Measurements from ENCODE around the gene CDH4.

GRCh38 chr20:61353261-61354000 is 101.4 kb downstream of the CDH4 start:
- no peak for TF ChIP-seq CTCF (IDR thresholded peaks at IDR 0.05 in 8 of 11, conservative IDR thresholded peaks at IDR 0.05 in 3 of 11)
- TF ChIP-seq POLR2AphosphoS5 (IDR thresholded peaks at IDR 0.05): no peak
